Stimulated activated CD4-positive, alpha-beta T cell treated with anti-CD3 and anti-CD28 coated beads, Interleukin-2, amount 100 ng/mL, for 24 hours (primary cell): ENCODE measurements around the gene CDON.

Experiments used
- DNase-seq, 2 donors: peaks; one replicate each; pipeline ENCODE4 v3.0.0-alpha.2; 2020

Gene CDON

DNA sequence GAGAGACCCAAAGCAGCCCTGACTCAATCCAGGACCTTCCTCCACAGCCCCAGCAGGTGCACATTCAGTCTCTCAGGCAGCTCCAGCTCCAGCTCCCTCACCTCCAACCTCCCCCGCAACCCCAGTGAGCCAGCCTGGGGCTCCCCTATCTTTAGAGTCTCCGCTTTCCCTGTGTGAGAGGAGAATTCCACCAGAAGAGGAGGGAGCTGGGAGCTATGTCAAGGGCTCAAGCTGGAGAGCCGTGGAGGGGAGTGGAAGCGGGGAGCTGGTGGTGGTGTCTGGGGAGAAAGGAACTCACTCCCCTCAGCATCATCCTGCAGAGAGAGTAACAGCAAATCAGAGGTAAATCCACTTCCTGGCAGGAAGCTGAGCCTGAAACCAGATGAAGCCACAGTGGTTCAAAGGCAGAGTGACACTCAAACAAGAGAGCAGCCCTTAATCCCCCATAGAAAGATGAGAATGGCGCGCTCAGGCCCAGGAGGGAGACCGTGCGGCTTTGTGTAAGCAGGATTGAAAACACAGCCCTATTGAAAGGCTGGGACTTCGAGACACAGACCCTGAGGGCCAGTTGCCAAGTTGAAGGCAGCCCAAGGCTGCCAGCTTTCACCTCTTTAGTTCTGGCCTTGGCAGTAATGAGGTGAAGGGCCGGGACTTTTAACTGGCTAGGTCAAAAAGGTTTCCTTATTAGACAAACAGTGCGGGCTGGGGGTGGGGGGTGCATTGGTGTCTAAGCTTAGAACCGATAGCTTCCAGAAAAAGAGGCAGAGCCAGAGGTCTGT is 21.4 kb upstream of the CDON start:
- DNase-seq, result peak; percentile 20 to 26

DNA sequence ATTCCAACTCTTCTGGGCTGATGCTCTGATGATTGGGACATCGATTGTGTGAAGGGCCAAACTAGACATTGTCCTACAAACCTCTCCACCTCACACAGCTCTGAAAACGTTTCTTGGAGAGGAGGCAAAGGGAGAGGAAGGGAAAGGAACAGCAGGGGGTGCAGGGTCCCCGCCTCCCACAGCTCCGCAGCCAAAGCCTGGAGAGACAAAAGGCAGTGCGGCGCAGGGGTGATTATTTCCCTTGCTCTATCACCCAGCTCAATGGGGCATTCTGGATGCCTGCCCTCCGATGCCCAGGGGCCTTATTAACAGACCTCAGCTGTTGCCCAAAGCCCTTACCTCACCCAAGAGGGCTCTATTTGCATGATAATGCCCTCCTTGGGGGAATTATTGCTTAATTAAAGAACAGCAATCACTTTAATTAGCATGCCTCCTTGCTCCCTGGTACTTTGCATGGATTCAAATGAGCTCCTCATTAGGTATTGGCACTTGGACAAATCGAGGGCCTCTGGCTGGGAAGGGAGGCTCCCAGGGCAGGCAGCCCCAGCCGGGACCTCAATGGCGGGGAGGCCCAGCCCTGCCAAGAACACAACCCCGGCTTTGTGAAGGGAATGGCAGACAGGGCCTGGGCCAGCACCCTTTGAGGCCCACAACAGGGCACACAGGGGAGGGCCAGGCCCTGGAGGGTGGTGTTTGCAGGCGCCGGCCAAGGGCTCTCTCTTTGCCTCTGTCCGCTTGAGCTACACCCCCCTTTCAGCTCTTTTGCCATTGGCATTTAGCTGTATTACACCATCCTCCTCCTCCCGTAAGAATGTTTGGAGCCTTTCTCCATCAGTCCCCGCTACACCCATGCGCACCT is 19.8 kb upstream of the CDON start:
- DNase-seq, result no peak

DNA sequence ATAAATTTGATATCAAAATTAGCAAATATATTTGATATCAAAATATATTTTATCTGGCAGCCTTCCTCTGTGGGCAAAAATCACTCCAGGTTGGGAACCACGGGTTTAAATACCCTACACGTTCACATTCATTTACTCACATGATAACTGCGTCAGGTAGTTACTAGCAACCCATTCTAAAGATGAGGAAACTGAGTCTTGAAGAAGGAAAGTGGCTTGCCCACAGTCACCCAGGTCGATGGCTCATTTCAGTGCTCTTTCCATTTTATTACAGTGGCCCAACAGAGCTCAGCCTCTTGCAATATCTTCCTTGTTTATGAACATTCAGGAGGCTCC is 19.2 kb upstream of the CDON start:
- DNase-seq, result no peak

DNA sequence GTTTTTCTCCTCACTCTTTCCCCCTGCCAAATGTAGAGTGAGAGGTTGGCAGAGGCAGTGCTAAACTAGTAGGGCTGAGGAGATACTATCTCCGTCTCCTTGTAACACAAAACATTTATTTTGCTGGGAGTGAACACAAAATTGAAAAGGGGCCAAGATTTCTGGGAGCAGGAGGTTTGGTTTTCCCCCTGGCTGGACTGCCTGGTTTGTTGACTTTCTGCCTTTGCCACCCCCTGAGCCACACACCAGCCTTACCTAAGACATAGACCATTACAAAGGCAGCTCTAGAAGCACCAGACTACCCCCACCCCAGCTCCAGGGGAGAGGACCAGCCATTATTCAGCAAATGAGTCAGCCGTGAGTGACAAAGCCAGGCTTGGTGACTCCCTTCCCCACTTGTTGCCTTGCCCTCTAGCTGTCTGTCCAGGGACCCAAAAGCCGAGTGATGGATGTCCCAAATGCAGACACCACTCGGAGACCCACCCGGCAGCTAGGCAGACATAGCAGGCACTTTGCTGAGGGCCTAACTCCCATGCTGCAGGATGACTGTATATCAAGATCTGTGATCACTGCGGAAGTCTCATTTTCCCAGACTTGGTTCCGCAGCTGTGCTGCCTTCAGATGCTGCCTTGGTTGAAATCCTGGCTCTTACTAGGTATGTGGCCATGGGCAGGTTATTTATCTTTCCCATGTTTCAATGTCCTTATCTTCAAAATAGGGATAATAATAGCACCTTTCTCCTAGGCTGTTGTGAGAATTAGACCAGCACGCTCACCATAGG is 17.7 kb upstream of the CDON start:
- no peak for DNase-seq

DNA sequence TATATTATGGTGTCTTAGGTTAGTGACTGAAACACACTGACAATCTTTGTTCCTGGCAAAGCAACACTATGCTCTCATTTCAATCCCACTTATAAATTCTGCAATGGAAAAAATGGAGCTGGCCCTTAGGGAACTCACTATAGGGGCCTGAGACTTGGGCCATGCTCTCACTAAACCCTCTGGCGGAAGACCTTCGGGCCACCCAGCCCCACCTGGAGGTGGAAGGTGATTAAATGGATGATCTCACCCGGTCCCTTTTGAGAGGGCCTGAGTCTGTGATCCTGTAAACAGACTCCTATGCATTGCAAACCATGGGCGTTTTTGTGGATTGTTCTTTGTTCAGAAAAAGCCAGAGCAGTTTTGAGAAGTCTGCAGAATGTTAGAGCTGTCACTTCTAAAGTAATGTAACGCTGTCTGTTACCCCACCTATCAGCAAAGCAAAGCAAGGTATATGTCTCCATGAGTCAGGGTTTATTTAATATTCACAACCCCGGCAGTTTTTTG is 17.0 kb upstream of the CDON start:
- DNase-seq, result no peak

DNA sequence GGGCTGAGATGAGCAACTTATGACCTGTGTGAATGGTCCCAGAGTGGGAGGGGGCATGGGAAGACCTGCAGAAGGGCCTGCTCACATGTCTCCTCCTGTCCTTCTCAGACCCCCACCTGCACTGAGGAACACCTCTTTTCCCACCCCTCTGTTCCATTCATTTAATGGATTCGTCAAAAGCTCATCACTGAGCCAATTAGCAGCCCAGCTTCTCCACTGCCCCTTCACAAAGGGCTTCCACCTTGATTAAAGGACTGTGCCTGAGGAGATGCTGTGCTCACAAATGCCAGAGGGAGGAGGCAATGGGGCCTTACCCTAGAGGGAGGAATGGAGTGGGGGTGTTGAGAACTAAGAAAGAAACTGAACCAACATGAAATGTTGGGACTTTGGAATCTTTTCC is 14.0 kb upstream of the CDON start:
- DNase-seq, result no peak

DNA sequence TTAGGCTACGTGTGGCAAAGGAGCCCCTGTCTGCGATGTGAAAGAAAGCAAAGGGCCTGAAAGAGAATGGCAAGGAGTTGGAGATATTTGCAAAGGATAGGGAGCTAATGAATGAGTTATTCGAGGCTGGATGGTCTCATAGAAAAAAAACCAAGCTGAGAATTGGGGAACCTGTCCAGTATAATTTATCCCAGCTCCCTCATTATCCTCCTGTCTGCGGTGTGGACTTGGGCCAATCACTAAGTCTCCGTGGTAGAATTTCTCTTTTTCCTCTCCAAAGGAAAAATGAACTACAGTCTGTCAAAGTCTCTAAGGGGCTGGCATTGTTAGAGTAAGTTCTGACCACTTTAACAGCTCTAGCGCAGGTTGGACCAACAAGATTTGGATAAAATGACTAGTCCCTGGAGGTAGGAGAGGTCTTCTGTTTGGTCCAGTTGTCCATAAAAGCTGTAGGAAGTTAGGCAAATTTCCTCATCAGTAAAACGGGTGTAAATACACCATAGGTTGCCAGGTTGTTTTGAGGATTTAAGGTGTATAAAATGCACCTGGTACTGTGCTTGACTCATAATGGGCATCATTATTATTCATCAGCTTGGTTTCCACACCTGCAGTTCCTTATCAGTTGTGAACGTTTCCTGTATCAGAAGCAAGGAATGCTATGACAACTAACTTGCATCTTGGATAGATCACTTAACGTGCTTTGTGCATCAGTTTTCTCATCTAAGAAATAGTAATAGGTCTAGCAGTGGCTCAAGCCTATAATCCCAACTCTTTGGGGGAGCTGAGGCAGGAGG is 10.3 kb upstream of the CDON start:
- DNase-seq, result no peak

DNA sequence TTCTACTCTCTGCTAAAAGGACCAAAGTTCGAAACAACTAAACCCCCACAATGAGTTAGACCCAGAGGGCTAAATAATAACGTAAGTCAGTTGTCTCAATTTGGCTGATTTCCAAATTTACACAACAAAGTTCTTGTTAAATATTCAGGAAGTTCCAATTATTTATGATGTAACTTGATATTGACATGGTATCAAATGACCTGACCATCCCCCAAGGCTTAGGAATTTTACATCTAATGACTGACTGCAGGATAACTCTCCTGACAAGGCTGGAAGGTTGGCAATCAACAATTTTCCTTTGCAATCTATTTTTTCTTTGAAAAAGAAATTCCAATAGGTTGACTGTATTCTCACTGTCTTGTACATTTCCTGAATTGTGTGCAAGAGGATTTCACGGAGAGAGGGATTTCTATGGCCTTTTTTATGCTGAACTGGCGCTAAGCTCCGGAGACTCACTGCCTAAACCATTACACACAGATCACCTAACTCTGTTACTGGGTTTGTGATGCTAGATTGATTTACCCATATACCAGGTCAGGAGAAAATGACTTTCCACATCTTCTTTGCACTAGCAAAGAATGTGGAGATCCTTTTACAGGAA is 9.6 kb upstream of the CDON start:
- DNase-seq, result no peak

DNA sequence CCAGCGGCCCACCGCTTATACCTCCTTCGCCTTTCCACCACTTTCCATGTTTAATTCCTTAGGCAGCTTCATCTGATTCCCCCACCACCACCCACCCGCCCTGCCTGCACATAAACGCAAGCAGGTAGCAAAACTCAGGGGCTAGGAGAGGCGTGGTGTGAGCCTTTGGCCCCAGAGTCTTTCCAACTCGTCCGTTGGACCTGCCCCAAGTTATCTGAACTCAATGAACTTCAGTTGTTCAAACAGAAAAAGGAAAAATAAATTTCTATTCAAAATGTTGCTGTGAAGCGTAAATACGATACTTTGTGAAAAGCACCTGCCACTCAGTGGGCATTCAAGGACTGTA is 814 bp upstream of the CDON start:
- DNase-seq, result no peak

DNA sequence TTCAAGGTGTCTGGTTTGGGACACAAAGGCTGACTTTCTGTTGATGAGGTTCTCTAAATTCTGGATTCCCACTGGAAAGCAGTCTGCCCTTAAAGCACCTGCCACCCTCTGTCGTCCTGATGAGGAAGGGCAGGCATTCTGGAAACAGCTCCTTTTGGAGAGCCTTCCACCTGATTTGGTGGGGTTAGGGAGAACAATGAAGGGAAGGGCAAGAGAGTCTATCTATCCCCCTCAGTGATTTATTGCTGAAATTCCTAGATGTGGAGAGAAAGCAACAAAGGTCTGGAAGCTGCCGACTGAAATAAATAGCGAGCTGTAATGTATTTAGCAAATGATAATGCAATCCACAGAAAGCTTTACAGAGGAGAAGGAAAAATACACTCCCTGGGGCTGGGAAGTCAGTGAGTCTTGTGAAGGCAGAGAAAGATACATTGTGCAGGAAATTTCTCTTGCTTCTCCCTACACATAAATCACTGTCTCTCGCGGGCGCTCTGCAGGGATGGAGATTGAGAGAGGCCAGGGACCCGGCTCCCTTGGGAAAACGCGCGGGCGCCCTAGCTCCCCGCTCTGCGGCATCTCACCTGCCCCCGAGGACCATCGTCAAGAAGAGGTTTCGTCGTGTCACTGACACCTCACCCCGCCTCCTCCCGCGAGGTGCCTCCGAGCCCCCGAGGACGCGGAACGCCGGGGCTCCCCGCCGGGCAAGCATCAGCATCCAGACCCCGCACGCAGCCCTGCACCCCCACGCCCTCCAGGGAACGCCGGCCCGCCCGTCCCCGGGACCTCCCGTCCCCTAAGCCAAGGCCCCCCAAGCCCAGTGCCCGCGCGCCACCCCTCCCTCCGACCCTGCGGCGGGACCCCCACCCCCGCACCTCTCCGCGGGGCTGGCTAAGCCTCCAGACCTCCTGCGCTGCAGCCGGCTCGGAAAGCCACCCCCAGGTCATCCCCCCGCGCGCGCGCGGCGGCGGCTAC is 673 bp downstream of the CDON start:
- peak; percentile 41 to 45 for DNase-seq

DNA sequence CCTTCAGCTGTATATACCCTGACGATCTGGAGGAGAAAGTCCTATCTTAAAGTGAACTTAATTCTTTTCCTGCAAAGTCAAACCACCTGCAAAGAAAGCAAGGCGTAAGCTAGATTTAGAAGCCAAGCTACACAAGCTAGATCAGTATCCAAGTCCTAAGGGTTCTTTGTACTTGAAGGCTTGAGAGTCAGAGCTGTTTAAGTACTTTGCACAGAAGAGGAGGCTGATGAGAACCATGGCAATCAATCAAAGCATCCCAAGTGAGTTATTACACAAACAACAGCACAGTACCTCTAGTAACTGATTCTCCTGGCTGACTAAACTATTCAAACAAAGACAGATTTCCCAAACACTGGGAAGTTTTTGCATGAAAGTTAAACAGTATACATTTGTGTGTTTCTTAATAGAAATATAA is 1.9 kb downstream of the CDON start:
- no peak for DNase-seq

DNA sequence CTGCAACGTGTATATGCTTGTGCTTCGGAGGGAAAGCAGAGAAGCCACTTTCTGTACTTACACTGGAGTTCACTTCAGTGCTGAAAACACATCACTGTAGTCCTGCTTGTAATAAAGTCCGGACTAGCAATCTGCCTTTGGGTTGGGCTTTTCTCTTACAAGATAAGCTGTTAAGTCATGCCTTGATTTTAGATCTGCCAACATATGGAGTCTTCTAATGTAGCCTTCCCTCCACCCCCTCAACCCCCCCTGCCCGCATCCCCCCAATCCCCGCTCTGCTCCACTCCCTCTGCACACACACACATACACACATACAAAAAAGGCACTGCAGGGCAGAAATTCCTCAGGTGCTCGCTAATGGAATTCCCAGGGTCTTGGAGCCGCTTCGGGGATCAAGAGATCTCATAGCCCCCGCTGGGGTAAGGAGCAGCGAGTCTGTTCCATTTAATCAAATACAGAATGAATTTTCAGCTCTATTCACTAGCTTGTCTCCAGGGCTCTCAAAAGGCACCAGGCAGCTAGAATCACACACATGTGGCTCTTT is 3.4 kb downstream of the CDON start:
- no peak for DNase-seq

DNA sequence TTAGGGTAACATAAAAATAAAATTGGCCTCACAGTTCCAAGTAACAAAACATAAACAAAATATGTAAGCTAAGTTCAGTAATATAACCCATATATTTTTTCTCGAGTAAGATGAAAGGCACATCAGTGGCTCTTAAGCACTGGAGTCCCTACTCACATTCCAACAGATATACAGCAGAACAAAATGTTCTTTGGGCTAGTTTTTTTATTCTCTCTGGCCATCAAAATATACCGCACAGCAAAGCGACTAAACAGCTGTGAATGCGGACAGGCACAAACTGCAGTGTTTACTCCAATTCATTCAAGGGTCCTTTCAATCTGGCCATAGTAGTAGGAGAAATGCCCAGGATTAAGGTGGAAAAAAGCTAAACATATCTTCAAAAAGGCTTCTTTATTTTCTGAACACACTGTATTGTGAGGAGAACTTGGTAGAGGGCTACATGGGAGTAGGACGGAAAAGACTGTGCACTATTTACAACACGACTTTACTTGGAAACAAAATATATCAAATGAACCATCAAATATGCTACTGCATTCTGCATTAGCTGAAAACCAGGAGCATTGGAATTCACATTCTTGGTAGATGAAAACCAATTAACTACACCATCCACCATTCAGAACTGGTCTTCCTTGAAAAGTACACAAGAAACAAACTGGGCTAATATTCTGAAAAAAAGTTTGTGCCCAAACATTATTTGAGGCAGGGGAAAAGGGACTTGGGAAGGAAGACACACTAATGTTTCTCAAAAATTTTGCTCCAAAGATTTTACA is 4.4 kb downstream of the CDON start:
- no peak for DNase-seq

DNA sequence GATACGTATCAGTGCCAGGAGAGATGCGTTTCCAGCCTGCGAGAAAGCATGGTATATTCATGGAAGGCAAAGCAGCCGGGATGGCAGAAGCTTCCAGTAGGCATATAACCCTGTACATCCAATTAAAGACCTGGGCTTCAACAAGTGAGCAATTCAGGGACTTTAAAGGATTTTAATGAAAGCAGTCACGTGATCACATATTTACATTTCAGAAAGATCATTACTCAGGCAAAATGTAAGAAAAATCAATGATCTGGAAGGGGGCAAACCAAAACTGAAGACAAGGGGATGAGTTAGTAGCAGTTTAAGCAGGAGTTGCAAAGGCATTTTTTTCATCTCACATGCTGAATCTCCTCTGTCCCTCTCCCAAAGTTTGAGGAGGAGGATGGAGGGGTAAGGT is 7.8 kb downstream of the CDON start:
- no peak for DNase-seq

DNA sequence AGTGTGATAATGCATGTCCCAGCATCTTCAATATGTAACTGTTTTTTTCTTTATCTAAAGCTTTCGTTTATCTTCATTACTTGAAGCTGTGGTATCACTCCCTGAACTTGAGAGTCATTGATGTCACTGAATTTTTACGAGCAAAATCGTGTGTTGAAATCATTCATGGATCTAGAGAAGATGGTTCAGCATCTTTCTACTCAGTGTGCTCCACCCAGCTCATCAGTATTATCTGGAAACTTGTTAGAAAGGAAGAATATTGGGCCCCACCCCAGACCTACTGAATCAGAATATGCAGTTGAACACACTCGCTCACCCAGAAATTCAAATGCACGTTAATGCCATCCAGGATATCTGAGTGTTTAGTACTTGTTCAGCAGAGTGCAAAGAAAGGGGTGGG is 8.3 kb downstream of the CDON start:
- DNase-seq, result no peak

DNA sequence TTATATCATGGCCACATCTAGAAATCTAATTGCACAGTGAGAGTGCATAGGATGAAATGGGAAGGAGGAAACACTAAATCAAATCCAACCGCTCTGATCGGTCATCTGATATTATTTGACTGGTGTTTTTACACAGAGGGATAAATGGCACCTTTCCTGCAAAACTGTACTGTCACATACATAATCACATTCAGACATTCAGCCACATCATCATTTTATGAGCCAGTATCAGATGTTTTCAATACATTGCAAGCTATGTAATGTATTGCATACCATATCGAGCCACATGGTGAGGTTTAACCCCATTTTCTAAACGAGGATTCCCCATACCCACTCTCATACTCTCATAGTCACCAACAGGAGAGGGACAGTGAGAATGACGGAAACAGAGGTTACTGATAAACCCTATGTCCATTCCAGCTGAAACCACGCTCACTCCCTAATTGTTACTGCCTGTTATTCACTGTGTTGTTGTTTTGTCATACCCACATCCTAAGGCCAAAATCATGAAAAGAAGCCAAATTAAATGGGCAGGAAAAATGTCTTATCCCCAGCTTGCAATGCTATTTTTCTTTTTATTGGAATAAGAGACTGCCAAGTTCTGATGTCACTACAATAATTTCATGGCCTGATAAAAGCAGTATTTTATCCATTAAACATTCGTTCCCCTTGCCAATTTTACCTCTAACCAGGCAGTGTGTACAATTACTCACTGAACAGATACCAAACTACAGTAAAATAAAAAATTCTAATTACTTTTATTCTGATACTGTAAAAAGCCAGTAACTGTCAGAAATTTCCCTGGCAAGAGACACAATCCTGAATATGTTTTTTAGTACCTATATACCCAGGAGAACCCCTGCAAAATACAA is 9.0 kb downstream of the CDON start:
- no peak for DNase-seq

DNA sequence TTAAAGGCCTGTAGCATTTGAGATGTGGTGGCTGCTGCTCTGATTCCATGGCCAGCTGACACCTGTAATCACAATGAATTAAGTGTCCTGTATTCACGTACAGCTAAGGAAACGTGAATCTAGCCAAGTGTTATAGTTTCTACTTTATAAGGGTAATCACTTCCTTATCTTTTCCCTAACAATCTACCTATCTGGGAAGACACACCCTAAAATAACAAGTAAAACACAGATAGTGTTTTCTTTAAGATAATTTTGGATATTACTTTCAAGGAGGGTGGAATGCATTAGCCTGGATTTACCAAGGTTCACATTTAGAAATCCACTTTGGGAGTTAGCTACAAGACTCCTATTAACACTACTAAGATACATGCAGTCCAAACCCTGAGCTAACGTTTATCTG is 11.5 kb downstream of the CDON start:
- DNase-seq, result no peak

DNA sequence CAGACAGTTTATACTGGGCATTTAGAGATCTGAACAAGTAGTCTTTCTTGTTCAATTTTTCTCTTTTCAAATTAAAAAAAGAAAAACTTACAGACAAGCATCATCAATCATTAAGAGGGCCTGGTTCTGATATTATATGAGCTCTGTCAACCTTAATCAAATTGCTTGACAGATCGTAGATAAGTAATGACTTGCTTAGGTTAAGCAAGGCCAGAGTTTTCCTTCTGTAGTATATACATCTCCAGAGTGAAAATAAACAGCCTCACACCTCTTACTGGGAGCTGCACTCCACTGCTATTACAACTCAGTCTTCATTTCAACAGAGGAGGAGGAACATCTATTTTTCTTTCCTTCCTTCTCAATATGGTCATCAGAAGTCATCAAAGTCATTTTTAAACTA is 13.5 kb downstream of the CDON start:
- no peak for DNase-seq

DNA sequence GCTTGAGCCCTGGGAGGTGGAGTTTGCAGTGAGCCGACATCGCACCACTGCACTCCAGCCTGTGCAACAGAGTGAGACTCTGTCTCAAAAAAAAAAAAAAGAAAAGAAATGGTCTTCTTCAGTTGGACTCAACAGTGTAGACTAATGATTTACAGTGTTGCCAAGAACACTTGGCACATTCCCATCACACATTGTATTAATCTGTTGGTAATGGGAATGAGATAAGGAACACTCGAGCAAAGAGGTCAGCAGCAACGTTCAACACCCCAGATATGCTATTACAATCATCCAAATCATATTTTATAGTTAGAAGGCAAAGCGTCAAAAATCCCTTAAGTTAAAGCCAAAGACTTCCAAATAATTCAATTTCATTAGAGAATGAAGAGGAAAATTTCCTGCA is 14.5 kb downstream of the CDON start:
- no peak for DNase-seq
